ENCODE measurements around the gene DDI1.
"Not testable (repeated sequence)": the region's sequence is repeated elsewhere in the genome, so short reads cannot be mapped to it uniquely, and the experiment has no call there.

DDI1 gene

GRCh38 chr11:104043142-104043541 lies 6.7 kb downstream of the DDI1 start:
- DNase-seq: no peak

DNA sequence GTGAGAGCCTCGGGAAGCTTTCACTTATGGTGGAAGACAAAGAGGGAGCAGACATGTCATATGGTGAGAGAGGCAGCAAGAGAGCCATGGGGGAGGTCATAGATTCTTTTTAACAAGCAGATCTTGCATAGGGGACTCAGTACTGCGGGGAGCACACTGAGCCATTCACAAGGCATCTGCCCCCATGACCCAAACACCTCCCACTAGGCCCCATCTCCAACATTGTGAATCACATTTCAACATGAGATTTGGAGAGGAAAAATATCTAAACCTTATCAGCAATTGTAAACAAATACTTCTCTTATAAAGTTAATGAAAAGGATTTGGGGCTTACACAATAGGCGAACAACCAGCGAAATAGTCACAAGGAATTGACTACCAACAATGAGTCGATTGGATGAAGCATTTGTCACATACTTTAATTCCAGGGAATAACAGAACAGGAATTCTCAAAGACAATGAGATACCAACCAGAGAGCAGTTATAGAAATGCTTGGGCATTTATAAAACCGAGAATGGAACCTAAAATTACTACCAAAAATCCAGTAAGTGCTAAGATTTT lies 7.3 kb downstream of the DDI1 start:
- no peak for DNase-seq

- no peak for DNase-seq
Observed at GRCh38 chr11:104046331-104046730, 9.9 kb downstream of the DDI1 start.

DNA sequence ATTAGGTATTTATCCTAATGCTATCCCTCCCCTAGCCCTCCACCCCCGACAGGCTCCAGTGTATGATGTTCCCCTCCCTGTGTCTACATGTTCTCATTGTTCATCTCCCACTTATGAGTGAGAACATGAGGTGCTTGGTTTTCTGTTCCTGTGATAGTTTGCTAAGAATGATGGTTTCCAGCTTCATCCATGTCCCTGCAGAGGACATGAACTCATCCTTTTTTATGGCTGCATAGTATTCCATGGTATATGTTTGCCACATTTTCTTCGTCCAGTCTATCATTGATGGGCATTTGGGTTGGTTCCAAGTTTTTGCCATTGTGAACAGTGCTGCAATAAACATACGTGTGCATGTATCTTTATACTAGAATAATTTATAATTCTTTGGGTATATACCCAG lies 10.4 kb downstream of the DDI1 start:
- not testable (repeated sequence) for DNase-seq

- no peak for DNase-seq
Observed at GRCh38 chr11:104049116-104049515, 12.7 kb downstream of the DDI1 start.

- no peak for DNase-seq
Observed at GRCh38 chr11:104051778-104052177, 15.3 kb downstream of the DDI1 start.

- DNase-seq: no peak
Observed at GRCh38 chr11:104053743-104054478, 17.5 kb downstream of the DDI1 start.

DNA sequence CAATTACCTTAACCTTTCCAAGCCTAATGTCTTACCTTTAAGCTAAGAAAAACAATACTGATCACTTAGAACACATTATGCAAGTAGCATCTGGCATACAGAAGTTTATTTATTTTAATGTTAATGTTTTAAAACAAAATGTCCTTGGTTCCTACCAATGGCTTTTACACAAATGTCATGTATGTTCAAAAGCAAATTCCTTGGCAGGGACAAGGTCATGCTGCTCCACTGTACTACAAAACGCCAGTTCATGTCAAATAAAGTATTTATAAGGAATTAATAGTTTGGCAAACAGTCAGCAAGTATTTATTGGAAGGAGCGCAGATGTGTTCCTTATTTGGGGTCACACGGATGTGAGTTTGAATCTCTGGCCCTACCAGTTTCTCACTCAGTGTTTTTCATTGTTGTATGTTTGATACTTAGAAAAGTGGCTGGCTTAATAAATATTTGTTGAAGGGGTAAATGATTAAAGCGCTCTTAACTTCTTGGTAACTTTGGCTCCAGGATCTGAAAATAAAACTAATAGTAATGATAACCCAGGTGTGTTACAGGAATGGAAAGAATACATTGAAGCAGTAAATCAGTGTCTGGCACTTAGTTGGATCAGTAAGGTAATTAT lies 18.6 kb downstream of the DDI1 start:
- DNase-seq: no peak

DNA sequence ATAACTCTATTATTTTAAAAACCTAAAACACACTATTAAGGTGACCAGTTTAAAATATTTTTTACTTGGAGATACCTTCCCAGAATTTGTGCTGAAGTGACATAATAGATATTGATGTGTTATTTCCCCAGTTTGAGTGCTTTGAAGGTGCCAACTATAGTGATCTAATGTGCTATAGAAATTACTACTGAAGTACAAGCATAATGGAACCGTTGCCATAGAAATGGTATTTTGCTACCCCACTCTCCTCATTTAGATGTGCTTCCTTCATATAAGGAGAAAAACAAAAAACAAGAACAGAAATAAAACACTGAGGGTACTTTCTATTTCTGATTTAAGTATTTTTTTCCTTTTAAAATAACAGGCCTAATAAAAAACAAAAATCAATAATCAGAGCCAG lies 19.2 kb downstream of the DDI1 start:
- no peak for DNase-seq

DNA sequence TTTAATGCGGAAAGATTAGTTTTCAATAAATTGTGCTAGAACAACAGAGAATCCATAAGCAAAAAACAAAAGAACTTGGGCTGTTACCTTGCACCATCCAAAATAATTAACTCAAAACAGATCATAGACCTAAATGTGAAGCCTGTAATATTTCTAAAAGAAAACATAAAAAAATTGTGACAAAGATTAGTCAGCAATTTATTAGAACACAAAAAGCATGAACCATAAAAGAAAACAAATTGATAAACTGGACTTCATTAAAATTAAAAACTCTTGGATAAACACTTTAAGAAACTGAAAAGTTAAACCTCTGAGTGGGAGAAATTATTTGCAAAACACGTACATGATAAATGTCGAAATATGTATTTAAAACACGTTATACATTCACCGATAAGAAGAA lies 21.5 kb downstream of the DDI1 start:
- no peak for DNase-seq

- no peak for DNase-seq
Observed at GRCh38 chr11:104058680-104059079, 22.2 kb downstream of the DDI1 start.

GRCh38 chr11:104060004-104060794 lies 23.8 kb downstream of the DDI1 start:
- no peak for DNase-seq

GRCh38 chr11:104060820-104061219 lies 24.4 kb downstream of the DDI1 start:
- DNase-seq: no peak

- DNase-seq: no peak
Observed at GRCh38 chr11:104061853-104062521, 25.5 kb downstream of the DDI1 start.

DNA sequence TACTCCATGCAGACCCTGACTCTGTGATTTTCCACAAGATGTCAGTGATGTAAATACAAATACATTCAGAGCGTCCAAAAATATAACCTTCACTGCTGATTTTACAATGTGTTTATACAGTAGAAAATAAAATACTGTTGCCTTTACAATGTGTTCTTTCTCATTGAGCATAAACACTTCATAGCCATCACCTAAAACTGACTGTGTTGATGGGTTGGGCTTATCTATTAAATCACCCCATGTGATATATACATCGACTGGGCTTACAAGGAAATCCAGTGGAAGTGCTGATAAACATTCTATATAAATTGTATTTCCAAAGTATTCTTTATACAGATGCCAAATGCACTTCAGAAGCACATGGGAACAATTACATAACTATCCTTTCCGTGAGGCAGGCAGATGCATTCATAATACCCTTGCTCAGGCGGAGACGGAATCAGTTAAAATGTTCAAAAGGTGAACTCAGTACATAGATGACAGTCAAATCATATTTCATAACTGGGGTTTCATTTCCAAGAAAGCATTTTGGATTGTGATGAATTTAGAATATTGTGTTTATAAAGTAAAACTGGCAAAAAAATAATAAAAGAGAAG lies 27.7 kb downstream of the DDI1 start:
- no peak for DNase-seq

DNA sequence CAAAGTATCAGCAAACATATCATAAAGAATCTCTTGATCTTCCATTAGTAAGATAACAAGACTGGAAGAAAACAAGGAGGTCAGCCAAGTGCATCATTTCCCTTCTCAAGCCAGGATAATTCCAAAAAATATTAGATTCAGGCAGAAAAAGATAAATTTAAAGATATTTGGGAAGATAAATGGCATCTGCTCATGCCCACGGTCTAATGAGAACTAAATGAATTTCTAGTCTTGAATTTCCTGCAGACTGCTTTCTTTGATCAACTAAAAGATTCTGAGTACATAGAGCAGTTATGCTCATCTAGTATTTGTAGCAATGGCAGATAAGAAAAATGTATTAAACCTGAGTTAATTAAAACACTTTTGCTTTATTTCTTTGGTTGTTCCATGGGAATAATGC lies 31.1 kb downstream of the DDI1 start:
- DNase-seq: no peak

- no peak for DNase-seq
Observed at GRCh38 chr11:104073950-104074705, 37.7 kb downstream of the DDI1 start.

- DNase-seq: no peak
Observed at GRCh38 chr11:104075091-104075490, 38.7 kb downstream of the DDI1 start.

GRCh38 chr11:104075706-104076105 lies 39.3 kb downstream of the DDI1 start:
- no peak for DNase-seq

DNA sequence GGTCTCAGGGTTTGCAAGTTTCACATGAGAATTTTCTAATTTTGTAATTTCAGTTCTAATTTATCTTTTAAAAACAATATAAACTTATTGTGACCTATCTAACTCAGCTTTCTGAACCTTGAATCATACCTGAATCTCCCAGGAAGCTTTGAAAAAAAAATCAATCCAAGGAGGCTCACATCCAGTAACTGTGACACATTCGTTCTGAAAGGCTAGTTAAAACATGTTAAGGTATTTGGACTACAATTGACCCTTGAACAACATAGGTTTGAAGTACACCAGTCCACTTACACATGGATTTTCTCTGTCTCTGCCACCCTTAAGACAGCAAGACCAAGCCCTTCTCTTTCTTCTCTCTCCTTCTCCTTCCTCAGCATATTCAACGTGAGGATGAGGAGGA lies 40.0 kb downstream of the DDI1 start:
- no peak for DNase-seq

DNA sequence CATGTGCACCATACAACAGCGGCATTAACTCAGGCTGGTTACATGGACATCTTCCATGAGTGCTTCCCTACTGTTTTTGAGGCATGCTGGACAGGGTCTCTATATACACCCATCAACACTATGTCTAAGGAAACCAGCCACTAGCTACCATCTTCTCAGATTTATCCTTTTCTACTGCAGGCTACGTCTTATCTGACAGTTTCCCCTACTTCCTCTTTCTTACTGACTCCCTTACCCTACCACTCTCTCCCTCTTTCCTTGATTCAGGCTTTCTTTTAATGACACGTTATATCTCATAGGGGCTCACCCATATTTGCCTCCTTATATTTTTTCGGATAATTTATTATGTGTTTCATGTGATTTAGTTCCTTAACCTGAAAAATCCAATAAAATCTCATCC lies 41.8 kb downstream of the DDI1 start:
- no peak for DNase-seq

- DNase-seq: no peak
Observed at GRCh38 chr11:104078995-104079394, 42.6 kb downstream of the DDI1 start.
